T-helper 2 cell treated with Interferon-gamma antibody and Interleukin-4, amounts not matched to agents 100 ng/mL and 5 ng/mL, for 36 hours (primary cell): ENCODE results near the gene DIPK1C. TPM values are rescaled to one million over a fixed set of nuclear protein-coding genes. Genes with fewer than 3 reads are reported as not detected.

ENCODE experiments used
- intact Hi-C: fragments of 100-400 bp; cut with micrococcal nuclease; formaldehyde crosslinking; loops from one replicate; pipeline ENCODE4 v1.15.1; 2023
- total RNA-seq: library from RNA; stranded (reverse); gene quantifications from 2 replicates; pipeline ENCODE4 v1.2.3, GENCODE V29; 2022

DIPK1C gene
- total RNA-seq, 1 donor from 2014 or later, result not detected

DNA sequence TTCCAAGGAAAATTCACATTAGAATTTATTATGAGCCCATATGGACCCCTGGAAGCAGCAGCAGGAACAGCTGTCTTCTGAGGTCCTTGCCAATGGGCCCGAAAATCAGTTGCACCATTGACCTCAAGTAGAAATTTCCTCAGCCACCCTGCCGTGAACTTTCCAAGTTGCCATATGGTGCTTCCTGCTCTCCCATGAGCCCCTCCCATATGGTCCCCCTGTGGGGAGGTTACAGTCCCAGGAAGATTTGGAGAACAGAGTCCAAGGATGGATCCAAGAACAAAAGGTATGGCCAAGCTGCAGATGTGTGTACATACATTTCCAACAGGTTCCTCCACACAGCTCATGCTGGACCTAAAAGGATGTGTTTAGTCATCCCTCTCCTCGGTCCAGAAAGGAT is 34.6 kb downstream of the DIPK1C start:
- intact Hi-C loops, result no loop called here

DNA sequence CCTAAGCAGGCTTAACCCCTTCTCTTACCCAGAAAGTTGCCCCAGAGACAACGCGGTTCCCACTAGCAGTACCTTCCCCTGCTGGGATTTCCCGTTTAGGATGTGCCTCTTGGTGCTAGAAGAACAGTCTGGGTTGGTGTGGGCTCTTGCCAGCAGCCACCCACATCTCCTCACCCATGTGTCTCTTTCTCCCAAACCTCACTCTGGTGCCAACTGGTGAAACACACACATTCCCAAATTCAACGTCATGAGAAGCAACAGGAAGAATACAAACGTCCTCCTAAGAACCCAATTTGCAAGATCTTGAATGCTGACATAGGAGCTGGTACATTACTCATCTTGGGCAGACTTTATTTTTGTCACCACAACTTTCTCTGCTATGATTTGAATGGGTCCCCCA is 36.2 kb downstream of the DIPK1C start:
- intact Hi-C loops, result no loop called here

DNA sequence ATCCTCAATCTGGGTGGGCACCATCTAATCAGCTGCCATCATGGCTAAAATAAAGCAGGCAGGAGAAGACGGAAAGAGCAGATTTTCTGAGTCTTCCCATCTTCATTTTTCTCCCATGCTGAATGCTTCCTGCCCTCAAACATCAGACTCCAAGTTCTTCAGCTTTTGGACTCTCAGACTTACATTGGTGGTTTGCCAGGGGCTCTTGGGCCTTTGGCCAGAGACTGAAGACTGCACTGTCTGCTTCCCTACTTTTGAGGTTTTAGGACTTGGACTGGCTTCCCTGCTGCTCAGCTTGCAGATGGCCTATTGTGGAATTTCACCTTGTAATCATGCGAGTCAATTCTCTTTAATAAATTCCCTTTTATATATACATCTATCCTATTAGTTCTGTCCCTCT is 36.6 kb downstream of the DIPK1C start:
- intact Hi-C loops, result no loop called here

DNA sequence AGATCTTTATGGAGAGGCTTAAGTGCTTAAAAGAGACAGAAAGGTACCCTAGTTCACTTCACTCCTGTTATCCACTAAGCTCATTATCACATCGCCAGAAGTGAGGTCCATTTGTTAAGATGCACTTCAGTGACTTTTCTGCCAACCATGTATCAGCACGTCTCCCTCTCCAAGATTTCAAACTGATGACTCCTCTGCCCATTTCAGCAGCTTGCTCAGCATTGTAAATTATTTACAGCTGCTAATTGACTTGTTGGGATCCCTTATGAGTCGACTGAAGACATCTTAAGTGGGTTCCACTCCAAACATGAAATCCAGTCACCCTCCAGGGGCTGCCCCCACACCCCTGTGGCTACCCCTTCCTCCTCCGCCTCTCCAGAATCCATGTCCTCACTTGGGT is 37.3 kb downstream of the DIPK1C start:
- intact Hi-C loops, result loop anchor here (5.0 kb wide), 1 partner anchor 62 kb away; no protein-coding TSS in a partner anchor

DNA sequence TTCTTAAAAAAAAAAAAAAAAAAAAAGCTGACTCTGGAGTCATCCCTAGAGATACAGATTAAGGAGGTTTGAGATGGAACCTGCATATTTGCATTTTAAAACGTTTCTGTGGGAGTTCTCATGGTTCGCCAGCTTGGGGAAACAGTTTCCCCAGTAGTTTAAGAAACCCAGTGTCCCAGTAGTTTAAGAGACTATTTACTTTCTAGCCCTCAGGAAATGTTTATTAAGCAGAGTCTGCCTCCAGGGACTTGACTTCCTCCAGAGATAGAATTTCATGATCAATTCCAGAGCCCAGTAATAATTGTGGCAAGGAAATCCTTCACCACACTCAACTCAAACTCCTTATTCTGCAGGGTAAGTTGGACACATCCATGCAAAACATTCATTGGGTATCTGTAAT is 39.1 kb downstream of the DIPK1C start:
- intact Hi-C loops, result loop anchor here (5.0 kb wide), 1 partner anchor 61 kb away; no protein-coding TSS in a partner anchor

DNA sequence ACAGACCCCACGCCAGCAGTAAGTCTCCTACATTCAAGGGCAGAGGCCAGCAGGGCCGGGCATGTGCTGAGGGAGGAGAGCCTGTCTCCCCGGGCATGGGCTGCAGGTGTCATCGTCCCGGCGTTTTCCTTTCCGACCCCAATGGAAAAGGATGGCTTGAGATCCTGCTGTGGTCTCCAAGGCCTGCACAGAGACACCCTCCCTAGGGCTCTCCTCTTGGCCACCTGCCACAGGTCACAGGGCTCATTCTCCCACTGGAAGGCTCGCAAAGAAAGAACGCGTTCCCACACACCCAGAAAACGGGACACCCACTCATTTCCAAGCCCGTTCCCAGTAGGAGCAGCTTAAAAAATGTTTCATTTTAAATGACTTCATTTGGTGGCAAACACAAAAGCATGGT is 41.0 kb downstream of the DIPK1C start:
- intact Hi-C loops, result loop anchor here (5.0 kb wide), 1 partner anchor 59 kb away; no protein-coding TSS in a partner anchor

DNA sequence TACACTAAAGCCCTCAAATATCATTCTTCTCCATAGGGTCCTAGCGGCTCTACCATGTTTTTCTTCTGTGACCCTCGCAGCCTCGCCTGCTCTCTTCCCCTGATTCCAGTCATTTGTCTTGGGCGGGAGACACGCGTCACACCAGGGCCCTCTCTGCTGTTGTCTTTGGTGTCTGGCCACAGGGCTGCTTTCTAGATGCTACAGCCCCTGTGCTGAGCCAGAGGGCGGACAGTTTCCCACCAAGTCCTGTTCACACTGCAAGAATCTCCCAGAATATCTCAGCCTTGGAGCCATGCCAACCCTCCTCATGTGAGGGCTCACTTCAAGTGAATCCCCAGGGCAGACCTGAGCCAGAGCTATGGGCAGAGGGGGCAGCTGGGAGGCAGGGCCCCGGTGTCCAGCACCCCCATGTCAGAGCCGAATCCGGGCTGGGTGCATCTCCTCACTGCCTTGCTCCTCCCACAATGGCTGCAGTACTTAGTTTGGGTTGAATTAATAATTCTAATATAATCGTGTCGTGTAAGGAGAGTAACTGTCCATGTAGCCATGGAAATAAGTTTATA is 42.1 kb downstream of the DIPK1C start:
- intact Hi-C loops, result loop anchor here (5.0 kb wide), 1 partner anchor 58 kb away; no protein-coding TSS in a partner anchor

DNA sequence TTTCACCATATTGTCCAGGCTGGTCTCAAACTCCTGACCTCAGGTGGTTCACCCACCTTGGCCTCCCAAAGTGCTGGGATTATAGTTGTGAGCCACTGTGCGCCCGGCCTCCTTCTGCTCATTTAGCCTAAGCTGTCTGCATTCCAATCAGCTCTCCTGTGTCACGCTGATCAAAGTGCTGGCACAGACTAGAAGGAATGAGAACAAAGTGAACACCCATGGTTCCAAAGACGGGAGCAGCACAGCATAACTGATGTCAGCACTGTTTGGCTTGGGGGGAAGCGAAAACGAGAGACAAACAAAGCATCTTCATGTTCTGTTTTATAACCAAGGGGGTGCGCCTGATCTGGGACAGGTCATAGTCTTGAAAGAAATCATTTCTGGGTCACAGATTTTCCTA is 43.3 kb downstream of the DIPK1C start:
- intact Hi-C loops, result no loop called here

DNA sequence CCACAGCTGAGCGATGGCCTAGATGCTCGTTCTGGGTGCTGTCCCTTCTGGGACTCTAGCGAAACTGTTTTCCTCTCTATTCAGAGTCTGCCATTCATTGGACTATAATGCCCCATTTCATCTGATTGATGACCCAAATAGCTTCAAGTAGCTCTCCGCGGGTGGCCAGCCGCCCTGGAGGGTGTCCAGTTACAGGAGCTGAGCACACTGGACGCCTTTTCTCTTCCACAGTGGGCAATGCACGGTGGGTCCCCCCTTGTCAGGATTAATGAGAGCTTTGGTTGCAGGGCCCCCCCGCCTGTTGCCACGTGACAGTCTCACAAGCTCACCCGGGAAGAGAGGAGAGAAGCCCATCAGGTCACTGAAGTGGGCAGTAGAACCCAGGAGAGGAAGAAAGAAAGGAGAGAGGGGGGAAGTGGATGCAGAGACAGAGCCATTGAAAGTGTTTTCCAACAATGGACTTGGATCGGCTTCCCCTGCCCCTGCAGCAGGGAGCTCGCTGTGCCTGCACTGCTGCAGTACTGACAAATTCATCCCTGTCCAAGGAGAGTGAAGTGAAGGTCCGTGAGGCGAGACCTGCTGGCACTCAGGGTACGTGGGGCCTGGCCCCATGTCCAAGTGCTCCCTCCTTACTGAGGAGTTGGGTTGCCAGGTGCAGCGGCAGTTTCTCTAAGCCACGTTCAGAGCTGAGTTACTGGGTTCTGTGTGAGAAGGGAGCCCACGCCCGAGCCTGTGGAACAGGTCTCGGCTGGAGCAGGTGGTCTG is 44.8 kb downstream of the DIPK1C start:
- intact Hi-C loops, result no loop called here

DNA sequence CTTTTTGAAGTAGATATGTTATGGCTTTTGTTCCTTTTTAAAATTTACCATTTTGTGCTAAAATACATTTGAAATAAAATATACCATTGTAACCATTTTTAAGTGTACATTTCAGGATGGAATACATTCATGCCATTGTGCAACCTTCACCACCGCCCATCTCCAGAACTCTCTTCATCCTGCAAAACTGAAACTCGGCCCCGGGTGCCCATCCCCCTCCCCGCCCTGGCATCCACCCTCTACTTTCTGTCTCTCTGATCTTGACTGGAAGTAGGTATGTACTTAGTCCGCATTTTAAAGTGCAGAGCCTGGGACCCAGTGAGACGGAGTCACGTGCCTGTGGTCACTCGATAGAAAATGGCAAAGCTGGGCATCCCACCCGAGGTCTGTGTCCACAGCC is 45.6 kb downstream of the DIPK1C start:
- intact Hi-C loops, result no loop called here

DNA sequence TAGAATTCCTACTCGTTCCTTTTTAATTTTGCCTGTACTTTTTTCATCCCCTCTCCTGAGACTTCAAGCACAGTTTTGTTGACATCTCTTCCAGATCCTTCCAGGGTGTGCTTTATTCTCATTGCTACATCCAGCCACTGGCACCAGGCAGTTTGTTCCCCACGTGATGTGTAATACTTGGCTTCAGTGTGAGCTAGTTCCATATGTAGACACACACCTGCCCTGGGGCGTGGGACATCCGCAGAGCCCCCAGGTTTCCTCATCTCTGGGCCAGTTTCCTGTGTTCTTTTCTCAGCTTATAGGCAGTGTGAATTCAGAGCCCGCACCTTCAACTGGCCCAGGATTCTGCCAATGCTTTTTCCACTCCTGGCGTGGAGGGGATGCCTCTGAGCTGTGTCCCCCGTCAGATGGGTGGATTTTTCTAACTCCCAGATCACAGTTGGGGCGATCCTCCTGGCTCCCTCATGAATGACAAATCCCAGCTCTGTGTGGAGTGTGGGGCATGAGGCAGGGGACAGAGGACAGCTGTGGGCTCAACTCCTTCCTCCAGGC is 46.6 kb downstream of the DIPK1C start:
- intact Hi-C loops, result no loop called here

DNA sequence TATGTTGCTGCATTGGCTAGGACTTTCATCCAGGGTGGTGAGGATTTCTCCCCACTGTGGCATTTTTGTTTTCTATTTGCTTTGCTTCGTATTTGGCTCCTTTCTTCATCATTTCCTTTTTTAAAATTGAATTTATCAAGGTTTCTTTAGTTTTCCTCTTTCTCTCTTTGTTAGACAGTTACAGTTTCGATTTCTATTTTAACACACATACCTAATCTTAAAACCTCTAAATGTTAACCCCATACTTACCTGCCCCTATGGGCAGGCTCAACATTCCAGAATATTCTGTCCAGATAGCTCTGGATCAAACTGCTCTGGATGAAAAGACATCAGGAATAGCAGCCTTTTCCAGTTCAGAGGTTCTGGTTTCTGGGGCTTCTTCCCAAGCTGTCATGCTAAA is 49.2 kb downstream of the DIPK1C start:
- intact Hi-C loops, result loop anchor here (2.0 kb wide), 1 partner anchor 29 kb away; no protein-coding TSS in a partner anchor

DNA sequence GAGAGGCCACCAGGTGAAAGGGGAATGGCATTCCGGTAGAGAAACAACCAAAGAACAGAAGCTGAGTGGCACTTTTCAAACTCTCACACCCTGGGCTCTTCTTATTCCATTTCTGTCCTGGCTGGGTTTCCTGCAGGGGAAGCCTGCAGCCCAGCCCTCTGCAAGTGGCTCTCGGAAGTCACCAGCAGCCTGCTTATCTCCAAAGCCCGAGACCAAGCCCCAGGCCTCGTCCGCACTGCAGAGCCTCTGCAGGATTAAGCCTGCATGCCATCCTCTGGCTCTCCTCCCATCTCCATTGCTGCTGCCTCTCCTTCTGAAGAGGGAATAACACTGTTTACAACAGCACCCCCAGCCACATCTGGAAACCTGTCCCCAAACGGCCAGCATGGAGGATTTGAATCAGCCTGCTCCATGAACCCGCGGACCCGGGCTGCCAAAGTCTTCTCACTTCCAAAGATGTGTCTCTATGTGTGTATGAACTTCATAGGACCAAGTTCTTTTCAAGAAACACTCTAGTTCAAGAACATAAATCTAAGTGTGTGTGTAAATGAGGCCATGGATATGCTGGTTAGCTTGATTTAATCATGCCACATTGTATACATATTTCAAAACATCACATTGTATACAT is 54.2 kb downstream of the DIPK1C start:
- intact Hi-C loops, result no loop called here

DNA sequence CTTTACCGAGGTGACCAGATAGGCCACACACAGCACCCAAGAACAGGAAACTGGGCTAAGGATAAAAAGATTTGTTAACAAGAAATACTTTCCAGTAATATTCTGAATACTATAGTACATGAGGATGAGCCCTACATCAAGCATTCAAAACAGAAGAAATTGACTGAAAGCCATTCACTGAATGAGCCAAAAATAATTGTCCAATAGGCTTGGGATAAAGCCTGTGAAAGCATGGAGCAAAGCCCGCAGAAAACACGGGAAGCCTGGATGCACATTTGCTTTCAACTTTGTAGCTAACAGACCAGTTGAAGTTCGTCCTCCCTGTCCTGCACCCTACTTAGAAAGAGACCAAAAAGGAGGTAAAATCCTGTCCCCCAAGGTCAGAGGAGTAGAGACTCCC is 56.3 kb downstream of the DIPK1C start:
- intact Hi-C loops, result no loop called here

DNA sequence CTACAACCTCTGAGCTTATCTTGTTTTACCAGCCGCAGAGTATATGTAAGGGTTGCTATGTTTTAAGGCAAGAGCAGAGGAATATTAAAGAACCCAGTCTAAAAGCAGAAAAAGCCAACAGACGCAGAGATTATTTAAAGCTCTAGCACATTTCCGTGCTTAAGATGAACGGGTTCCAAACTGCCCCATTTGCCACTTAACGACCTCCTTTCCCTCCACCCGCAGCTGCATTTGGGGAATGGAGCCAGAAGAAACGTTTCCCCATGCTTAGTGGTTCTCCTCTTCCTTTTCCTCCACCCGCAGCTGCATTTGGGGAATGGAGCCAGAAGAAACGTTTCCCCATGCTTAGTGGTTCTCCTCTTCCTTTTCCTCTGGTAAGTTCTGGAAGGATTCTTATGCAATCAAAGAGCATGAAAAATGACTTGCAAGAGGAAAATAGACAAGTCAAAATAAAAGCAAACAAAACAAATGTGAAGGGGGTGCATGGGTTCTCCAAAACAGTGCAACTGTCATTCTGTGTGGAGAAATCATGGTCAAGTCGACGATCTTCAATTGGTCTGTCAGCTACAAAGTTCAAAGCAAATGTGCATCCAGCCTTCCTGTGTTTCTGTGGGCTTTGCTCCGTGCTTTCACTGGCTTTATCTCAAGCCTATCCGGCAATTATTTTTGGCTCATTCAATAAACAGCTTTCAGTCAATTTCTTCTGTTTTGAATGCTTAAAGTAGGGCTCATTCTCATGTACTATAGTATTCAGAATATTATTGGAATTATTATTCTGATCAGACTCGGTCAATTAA is 57.8 kb downstream of the DIPK1C start:
- intact Hi-C loops, result no loop called here

DNA sequence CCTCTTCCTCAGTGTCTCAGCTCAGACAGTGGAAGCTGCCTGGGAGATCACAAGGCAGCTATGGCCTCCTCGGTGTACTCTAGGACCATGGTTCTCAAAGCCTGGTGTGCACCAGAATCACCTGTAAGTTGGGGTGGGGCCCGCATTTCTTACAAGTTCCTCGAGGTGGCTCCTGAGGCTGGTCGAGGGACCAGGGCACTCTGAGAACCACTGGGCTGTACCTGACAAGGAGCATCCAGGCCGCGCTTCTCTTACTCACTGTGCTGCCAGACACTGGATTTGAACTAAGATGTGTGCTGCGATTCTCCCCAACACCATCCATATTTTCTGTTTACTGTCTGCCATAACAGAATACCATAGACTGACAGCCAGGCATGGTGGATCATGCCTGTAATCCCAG is 59.5 kb downstream of the DIPK1C start:
- intact Hi-C loops, result no loop called here

DNA sequence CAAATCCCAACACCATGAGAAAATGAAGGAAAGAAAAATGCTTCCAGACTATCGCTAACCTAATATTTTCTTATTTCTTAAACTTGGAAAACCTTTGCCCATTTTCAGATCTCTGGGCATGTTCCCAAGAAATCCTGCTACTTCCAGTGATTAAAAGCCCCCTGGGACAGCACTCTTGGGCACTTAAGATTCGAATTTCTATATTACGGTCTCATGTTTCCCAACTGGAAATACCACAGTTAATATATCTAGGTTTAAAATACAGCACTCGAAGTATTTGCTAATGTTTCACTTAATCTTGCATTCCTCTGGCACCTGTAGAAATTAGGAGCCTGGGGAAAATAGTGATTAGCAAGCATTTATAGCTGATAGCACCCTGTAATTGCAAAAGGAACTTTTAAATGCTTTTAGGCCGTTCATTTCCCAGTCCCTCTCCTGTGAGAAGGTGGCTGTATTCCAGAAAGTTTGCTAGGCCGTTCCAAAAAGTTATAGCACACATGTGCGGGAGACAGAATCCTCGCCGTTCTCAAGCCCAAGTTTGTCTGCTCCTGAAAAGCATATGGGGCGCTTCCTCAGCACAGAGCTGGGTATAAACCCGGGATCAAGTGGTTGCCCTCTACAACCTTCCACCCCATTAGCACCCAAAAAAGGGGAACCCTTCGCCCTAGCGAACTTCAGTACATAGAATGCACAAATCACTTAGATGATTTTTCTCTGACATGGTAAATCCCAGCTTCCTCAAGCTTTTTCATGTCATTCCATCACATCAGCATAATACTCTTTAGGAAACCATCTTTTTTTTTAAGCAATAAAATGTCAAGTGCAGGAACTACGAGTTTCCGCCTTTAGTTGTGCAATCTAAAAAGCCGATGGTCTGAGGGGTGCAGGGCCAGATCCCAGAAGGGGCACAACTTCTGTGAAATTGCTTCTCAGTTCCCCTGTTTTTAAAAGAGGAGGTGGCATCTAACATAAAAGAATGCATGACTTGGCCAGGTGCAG is 60.6 kb downstream of the DIPK1C start:
- intact Hi-C loops, result no loop called here

DNA sequence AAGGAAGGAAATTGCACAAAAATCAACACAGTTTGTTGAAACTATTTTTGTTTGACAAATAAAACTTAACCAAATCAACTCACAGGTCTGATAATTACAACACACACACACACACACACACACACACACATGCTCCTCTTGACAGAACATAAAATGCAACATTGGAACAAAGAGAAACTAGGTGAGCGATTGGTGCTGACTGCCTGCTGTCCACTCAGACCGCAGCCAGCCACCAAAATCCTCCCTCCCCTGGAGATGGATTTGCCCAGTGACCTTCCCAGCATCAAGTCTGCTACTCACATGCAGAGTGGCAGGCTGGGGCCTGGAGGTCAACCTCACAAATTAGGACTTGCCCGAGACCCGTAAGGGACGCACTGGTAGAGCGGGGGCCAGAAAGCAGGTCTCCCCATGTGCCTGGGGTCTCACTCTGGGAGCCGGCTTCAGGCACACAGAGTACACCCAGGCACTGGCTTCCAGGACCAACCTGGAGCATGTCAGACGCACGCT is 61.4 kb downstream of the DIPK1C start:
- intact Hi-C loops, result no loop called here

DNA sequence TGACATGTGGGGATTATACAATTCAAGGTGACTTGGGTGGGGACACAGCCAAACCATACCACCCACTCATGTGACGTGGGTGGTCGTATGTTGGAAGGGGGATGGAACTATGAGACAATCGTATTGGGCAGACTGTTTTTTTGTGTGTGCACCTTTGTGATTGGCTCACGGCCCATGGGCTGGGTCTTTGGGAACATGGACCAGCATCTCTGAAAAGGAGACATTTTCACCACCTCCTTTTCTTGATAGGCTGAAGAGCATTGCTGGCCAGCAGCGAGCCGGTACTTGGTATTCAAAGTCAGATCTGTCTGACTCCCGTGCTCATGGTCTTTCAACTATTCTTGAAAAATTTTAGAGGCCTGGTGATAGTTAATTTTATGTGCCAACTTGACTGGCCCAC is 62.1 kb downstream of the DIPK1C start:
- intact Hi-C loops, result no loop called here

DNA sequence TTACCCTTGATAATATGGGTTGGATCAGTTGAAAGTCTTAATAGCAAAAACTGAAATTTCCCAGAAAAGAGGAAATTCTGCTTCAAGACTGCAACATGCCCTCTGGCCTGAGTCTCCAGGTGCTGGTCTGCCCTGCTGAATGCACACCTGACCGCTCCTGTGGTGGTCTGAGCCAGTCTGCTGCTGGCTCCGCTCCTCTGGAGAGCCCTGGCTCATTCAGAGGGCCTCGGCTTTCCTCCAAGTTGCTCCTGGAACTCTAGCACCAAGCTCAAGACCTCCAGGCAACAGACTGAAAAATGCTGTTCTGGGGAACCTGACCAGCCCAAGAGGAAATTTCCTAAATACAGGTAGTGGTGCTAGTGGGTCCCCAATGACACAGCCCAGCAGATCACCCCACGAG is 64.8 kb downstream of the DIPK1C start:
- intact Hi-C loops, result no loop called here
